Esophagus squamous epithelium (tissue), 5 donors: ENCODE measurements around the gene ITGB4. TPM values are rescaled to one million over a fixed set of nuclear protein-coding genes. Genes with fewer than 3 reads are reported as not detected.

Experiments used
- DNase-seq: peaks from one replicate; lab custom pipeline; 2025; lab: John Stamatoyannopoulos, UW
- H3K27ac ChIP-seq, 4 donors: fragments of 200-600 bp; sonication (generic); one replicate each; pipeline ENCODE4 v1.5.1; 2016 to 2019; ENCODE audit warnings: mild to moderate bottlenecking in 1 of 4
- H3K27me3 ChIP-seq, 4 donors: fragments of 200-600 bp; sonication (generic); 1 replicate in 3 of 4; 2 replicates in 1 of 4; pipeline versions ENCODE4 v1.5.1 to v1.6.0; 2017 to 2021; ENCODE audit warnings: antibody characterized with exemption in 1 of 4
- H3K36me3 ChIP-seq, 3 donors: fragments of 200-600 bp; sonication (generic); one replicate each; pipeline ENCODE4 v1.5.1; 2016 to 2019
- H3K4me1 ChIP-seq, 3 donors: fragments of 200-600 bp; sonication (generic); one replicate each; pipeline ENCODE4 v1.5.1; 2017 to 2019
- H3K4me3 ChIP-seq, 4 donors: fragments of 200-600 bp; sonication (generic); 1 replicate in 3 of 4; 2 replicates in 1 of 4; pipeline ENCODE4 v1.5.1; 2016 to 2019; ENCODE audit warnings: mild to moderate bottlenecking in 2 of 4, moderate library complexity in 1 of 4
- H3K9me3 ChIP-seq, 3 donors: fragments of 200-600 bp; sonication (generic); one replicate each; pipeline ENCODE4 v1.5.1; 2016 to 2019
- CTCF ChIP-seq, 6 experiments: fragments of 450-650 bp in 4 of 6; fragments of 200-600 bp in 2 of 6; sonication (generic) in 2 of 6; IDR thresholded peaks; one replicate each; pipeline ENCODE4 v1.5.1; 2016 to 2019; ENCODE audit warnings: antibody characterized with exemption in 6 of 6, mild to moderate bottlenecking in 4 of 6, moderate library complexity in 4 of 6
- POLR2A ChIP-seq, 4 donors: fragments of 450-650 bp; IDR thresholded peaks; one replicate each; pipeline ENCODE4 v1.6.1; 2017; ENCODE audit warnings: antibody characterized with exemption in 4 of 4, mild to moderate bottlenecking in 4 of 4, moderate library complexity in 3 of 4
- WGBS, 2 donors: methylation state at CpG; one replicate each; pipeline ENCODE4 v1.1.5; 2018; 5-methylcytosine and 5-hydroxymethylcytosine counted together
- intact Hi-C: fragments of 100-400 bp; cut with DNase I; formaldehyde crosslinking; loops from one replicate; pipeline ENCODE4 v1.15.0; 2022
- total RNA-seq, 4 donors: library from RNA; depleted of rRNA; stranded (reverse); fragments of >200 nt; gene quantifications; one replicate each; pipeline ENCODE4 v1.1.0, GENCODE V29; 2016
- donor health status: DM: yes; HTN: yes; CAD: no.

The ITGB4 gene
- total RNA-seq, 4 donors from 2014 or later: 60.6 to 115 (median 82.3) TPM

GRCh38 chr17:75754378-75755204, 33.3 kb downstream of the ITGB4 start:
- Histone ChIP-seq H3K27ac (peak overlapping the region in 1 of 4 donors; percentile 70), H3K36me3 (peaks cover 12 to 100% (median 45%) of the 10 kb centered on the region in 3 donors), H3K4me1 (peaks cover 12 to 50% (median 16%) of the 10 kb centered on the region in 3 donors), H3K4me3 (peak overlapping the region in 2 of 4 donors; percentile 43 to 66), H3K27me3 (no peaks in the 10 kb centered on the region), H3K9me3 (no peaks in the 10 kb centered on the region)
- intact Hi-C loops: loop anchor here (5.0 to 10.0 kb wide), 3 partner anchors 82 to 250 kb away; partner anchors contain the start of gene SMIM5
- TF ChIP-seq POLR2A (IDR thresholded peaks at IDR 0.05) (no peak), CTCF (IDR thresholded peaks at IDR 0.05) (no peak)
- DNase-seq: no peak
- 67 to 74% methylated on average over 17 to 19 of the region's 27 CpGs for WGBS, 2 donors

GRCh38 chr17:75755205-75755901, 34.1 kb downstream of the ITGB4 start:
- Histone ChIP-seq H3K4me3 (no peak overlapping the region), H3K4me1 (peaks cover 12 to 49% (median 23%) of the 10 kb centered on the region in 3 donors), H3K9me3 (no peaks in the 10 kb centered on the region), H3K36me3 (peaks cover 12 to 98% (median 45%) of the 10 kb centered on the region in 3 donors), H3K27me3 (no peaks in the 10 kb centered on the region), H3K27ac (no peak overlapping the region)
- TF ChIP-seq CTCF (IDR thresholded peaks at IDR 0.05) (no peak), POLR2A (IDR thresholded peaks at IDR 0.05) (no peak)
- intact Hi-C loops: loop anchor here (10.0 kb wide), 1 partner anchor 251 kb away; no protein-coding TSS in a partner anchor
- DNase-seq: no peak
- WGBS, 2 donors: 100% methylated on average over 1 of the region's 20 CpGs; no CpG with 5 or more reads in 1 of the 2 donors

GRCh38 chr17:75755990-75756389, 34.7 kb downstream of the ITGB4 start:
- no CpG with 5 or more reads among the region's 2 CpGs for WGBS, 2 donors
- no peaks in the 10 kb centered on the region for H3K27me3 ChIP-seq
- no peak for TF ChIP-seq CTCF (IDR thresholded peaks at IDR 0.05)
- TF ChIP-seq POLR2A (IDR thresholded peaks at IDR 0.05): no peak
- peaks cover 12 to 96% (median 39%) of the 10 kb centered on the region in 3 donors for H3K36me3 ChIP-seq
- no peak overlapping the region for H3K27ac ChIP-seq
- intact Hi-C loops: loop anchor here (10.0 kb wide), 1 partner anchor 251 kb away; no protein-coding TSS in a partner anchor
- no peaks in the 10 kb centered on the region for H3K9me3 ChIP-seq
- peaks cover 12 to 49% (median 23%) of the 10 kb centered on the region in 3 donors for H3K4me1 ChIP-seq
- no peak for DNase-seq
- no peak overlapping the region for H3K4me3 ChIP-seq

GRCh38 chr17:75756451-75757085, 35.3 kb downstream of the ITGB4 start:
- WGBS, 2 donors: 74 to 92% methylated on average over 5 to 7 of the region's 29 CpGs
- H3K27ac ChIP-seq: no peak overlapping the region
- H3K4me3 ChIP-seq: no peak overlapping the region
- peaks cover 12 to 49% (median 23%) of the 10 kb centered on the region in 3 donors for H3K4me1 ChIP-seq
- H3K9me3 ChIP-seq: no peaks in the 10 kb centered on the region
- DNase-seq: no peak
- TF ChIP-seq CTCF (IDR thresholded peaks at IDR 0.05): no peak
- no peak for TF ChIP-seq POLR2A (IDR thresholded peaks at IDR 0.05)
- peaks cover 12 to 91% (median 35%) of the 10 kb centered on the region in 3 donors for H3K36me3 ChIP-seq
- intact Hi-C loops: loop anchor here (10.0 kb wide), 1 partner anchor 252 kb away; no protein-coding TSS in a partner anchor
- H3K27me3 ChIP-seq: no peaks in the 10 kb centered on the region
